Uterus (tissue), 4 donors: ENCODE results near the gene TFB2M. TPM values are rescaled to one million over a fixed set of nuclear protein-coding genes. Genes with fewer than 3 reads are reported as not detected.

Experiments
- DNase-seq, 2 donors: peaks; one replicate each; pipeline ENCODE4 v3.0.0-alpha.2; 2019 to 2020
- H3K27ac ChIP-seq, 2 donors: fragments of 200-600 bp; sonication (generic); 1 replicate in 1 of 2; 2 replicates in 1 of 2; pipeline ENCODE4 v1.5.1; 2016 to 2018
- H3K27me3 ChIP-seq, 2 donors: fragments of 200-600 bp; sonication (generic); one replicate each; pipeline ENCODE4 v1.5.1; 2018 to 2019; ENCODE audit warnings: control low read depth in 1 of 2
- H3K36me3 ChIP-seq, 2 donors: fragments of 200-600 bp; sonication (generic); one replicate each; pipeline ENCODE4 v1.5.1; 2019; ENCODE audit warnings: control low read depth in 1 of 2
- H3K4me1 ChIP-seq, 2 donors: fragments of 200-600 bp; sonication (generic); one replicate each; pipeline ENCODE4 v1.5.1; 2018 to 2019; ENCODE audit warnings: control low read depth in 1 of 2
- H3K4me3 ChIP-seq, 2 donors: fragments of 200-600 bp; sonication (generic); 1 replicate in 1 of 2; 2 replicates in 1 of 2; pipeline ENCODE4 v1.5.1; 2018 to 2019; ENCODE audit warnings: mild to moderate bottlenecking in 1 of 2
- H3K9me3 ChIP-seq, 2 donors: fragments of 200-600 bp; sonication (generic); one replicate each; pipeline ENCODE4 v1.5.1; 2019; ENCODE audit warnings: control low read depth in 1 of 2
- CTCF ChIP-seq, 4 experiments: fragments of 200-600 bp in 2 of 4; fragments of 450-650 bp in 2 of 4; sonication (generic) in 2 of 4; IDR thresholded peaks; one replicate each; pipeline ENCODE4 v1.5.1; 2016 to 2019; ENCODE audit warnings: antibody characterized with exemption in 4 of 4, mild to moderate bottlenecking in 2 of 4, moderate library complexity in 1 of 4
- POLR2A ChIP-seq, 2 donors: fragments of 450-650 bp; IDR thresholded peaks; one replicate each; pipeline ENCODE4 v1.6.1; 2016; ENCODE audit warnings: antibody characterized with exemption in 2 of 2, mild to moderate bottlenecking in 1 of 2, moderate library complexity in 1 of 2
- intact Hi-C: fragments of 100-400 bp; cut with DNase I; formaldehyde crosslinking; loops from one replicate; pipeline ENCODE4 v1.15.1; 2023; ENCODE audit warnings: low total_unique reads
- total RNA-seq, 4 donors: library from RNA; depleted of rRNA in 3 of 4; stranded (reverse); fragments of >200 nt in 3 of 4; gene quantifications; one replicate each; pipeline versions ENCODE4 v1.1.0 to v1.2.4, GENCODE V29; 2014 to 2023
- donor health status: DM: yes; HTN: yes; CAD: no.

Gene TFB2M
- total RNA-seq, 4 donors from 2014 or later, result 3.5 to 25.0 (median 8.8) TPM

- peaks cover 0 to 7% of the 10 kb centered on the region in 2 donors for H3K9me3 ChIP-seq
- no peaks in the 10 kb centered on the region for H3K27me3 ChIP-seq
- no peaks in the 10 kb centered on the region for H3K4me1 ChIP-seq
- TF ChIP-seq POLR2A (IDR thresholded peaks at IDR 0.05) (no peak), CTCF (IDR thresholded peaks at IDR 0.05) (no peak)
- intact Hi-C loops, result no loop called here
- no peaks in the 10 kb centered on the region for H3K36me3 ChIP-seq
- H3K4me3 ChIP-seq, result no peak overlapping the region
- H3K27ac ChIP-seq, result no peak overlapping the region
- DNase-seq, result no peak
These were observed 54.9 kb downstream of the TFB2M start for GRCh38 chr1:246511203-246511602.

GRCh38 chr1:246510147-246511030 lies 55.7 kb downstream of the TFB2M start:
- Histone ChIP-seq H3K4me1 (peaks cover 0 to 3% of the 10 kb centered on the region in 2 donors), H3K27me3 (no peaks in the 10 kb centered on the region), H3K9me3 (peaks cover 0 to 4% of the 10 kb centered on the region in 2 donors), H3K4me3 (no peak overlapping the region), H3K36me3 (no peaks in the 10 kb centered on the region), H3K27ac (no peak overlapping the region)
- no peak for TF ChIP-seq POLR2A (IDR thresholded peaks at IDR 0.05)
- TF ChIP-seq CTCF (IDR thresholded peaks at IDR 0.05), result no peak
- intact Hi-C loops, result no loop called here
- DNase-seq, result no peak

- TF ChIP-seq POLR2A (IDR thresholded peaks at IDR 0.05), result no peak
- TF ChIP-seq CTCF (IDR thresholded peaks at IDR 0.05), result no peak
- H3K4me1 ChIP-seq, result peaks cover 0 to 3% of the 10 kb centered on the region in 2 donors
- no peak for DNase-seq
- no peaks in the 10 kb centered on the region for H3K36me3 ChIP-seq
- H3K27ac ChIP-seq, result no peak overlapping the region
- H3K27me3 ChIP-seq, result no peaks in the 10 kb centered on the region
- intact Hi-C loops, result no loop called here
- H3K9me3 ChIP-seq, result peaks cover 0 to 2% of the 10 kb centered on the region in 2 donors
- H3K4me3 ChIP-seq, result no peak overlapping the region
These were observed 57.0 kb downstream of the TFB2M start for GRCh38 chr1:246508897-246509688.

GRCh38 chr1:246506674-246507481 lies 59.2 kb downstream of the TFB2M start, which contains the start of gene SMYD3:
Gene SMYD3 (minus strand): TSS chr1:246507279.
- H3K36me3 ChIP-seq, result no peaks in the 10 kb centered on the region
- H3K27ac ChIP-seq, result peak within 1 kb of the TSS; percentile 55 to 65
- peak within 1 kb of the TSS; percentile 77 to 86 for H3K4me3 ChIP-seq
- TF ChIP-seq POLR2A (IDR thresholded peaks at IDR 0.05) (peak; percentile 47 to 56), CTCF (IDR thresholded peaks at IDR 0.05) (peak in 3 of 4 experiments; percentile 9 to 52 (median 16))
- H3K27me3 ChIP-seq, result no peaks in the 10 kb centered on the region
- intact Hi-C loops, result no loop called here
- DNase-seq, result peak; percentile 50 to 78
- H3K9me3 ChIP-seq, result no peaks in the 10 kb centered on the region
- H3K4me1 ChIP-seq, result peaks cover 0 to 3% of the 10 kb centered on the region in 2 donors
